Activated naive CD8-positive, alpha-beta T cell treated with anti-CD3 and anti-CD28 coated beads for 36 hours (primary cell): ENCODE measurements around the gene RAP2B. TPM values are rescaled to one million over a fixed set of nuclear protein-coding genes. Genes with fewer than 3 reads are reported as not detected.
"Not testable (repeated sequence)": the region's sequence is repeated elsewhere in the genome, so short reads cannot be mapped to it uniquely, and the experiment has no call there.

ENCODE experiments used
- DNase-seq: peaks from one replicate; pipeline ENCODE4 v3.0.0; 2021
- H3K27ac Mint-ChIP-seq: one replicate; pipeline ENCODE4 v1.8.0; 2022; ENCODE audit warnings: mild to moderate bottlenecking, moderate library complexity, mixed read lengths
- H3K27me3 Mint-ChIP-seq: one replicate; pipeline ENCODE4 v1.8.0; 2022; ENCODE audit warnings: mild to moderate bottlenecking, mixed read lengths
- H3K36me3 Mint-ChIP-seq: one replicate; pipeline ENCODE4 v1.8.0; 2021; ENCODE audit warnings: mild to moderate bottlenecking, mixed read lengths
- H3K4me1 Mint-ChIP-seq: one replicate; pipeline ENCODE4 v1.8.0; 2021; ENCODE audit warnings: mixed read lengths
- H3K4me3 Mint-ChIP-seq: one replicate; pipeline ENCODE4 v1.8.0; 2022; ENCODE audit warnings: mild to moderate bottlenecking, moderate library complexity, mixed read lengths
- H3K9me3 Mint-ChIP-seq: one replicate; pipeline ENCODE4 v1.8.0; 2022; ENCODE audit warnings: mixed read lengths
- total RNA-seq, 2 experiments: library from RNA; stranded (reverse); gene quantifications; one replicate each; pipeline ENCODE4 v1.2.3, GENCODE V29; 2021

Gene RAP2B
- 10 to 100 TPM; 12.4 to 12.7 TPM for total RNA-seq

DNA sequence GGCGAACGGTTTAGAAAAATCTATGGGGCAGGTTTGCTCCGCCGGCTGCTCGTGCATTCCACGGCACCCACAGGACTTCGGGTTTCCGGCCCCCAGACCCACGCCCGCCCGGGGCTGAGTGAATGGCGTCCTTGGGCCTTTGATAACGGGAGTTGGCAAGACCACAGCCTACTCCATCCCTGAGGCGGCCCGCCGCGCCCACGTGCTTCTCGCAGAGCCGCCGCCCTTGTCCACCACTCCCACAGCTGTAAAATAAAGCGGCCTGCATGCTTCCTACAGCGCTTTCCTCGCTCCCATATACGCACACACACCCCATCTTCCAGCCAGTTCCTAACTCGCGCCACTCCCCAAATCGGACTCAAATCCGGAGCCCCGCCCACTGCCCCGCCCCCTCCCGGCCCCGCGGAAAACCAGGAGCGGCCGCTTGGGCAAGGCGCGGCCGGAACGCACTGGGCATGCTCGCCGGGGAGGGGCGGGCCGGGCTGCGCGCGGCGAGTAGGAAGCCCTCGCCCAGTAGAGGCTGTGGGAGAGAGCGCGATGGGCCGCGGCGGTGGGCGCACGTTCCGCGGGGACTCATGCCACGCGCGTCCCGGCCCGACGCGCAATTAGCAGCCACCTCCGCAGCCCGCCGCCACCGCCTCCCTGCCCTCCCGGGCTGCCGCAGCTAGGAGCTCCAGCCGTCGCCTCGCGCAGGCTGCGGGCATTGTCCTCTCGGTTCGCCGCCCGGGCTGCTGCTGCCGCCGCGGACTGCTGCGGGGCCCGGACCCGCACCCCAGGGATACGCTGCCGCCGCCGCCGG, at the start of gene RAP2B:
TSS of gene RAP2B (plus strand) at position 513 of the 799 bp plus-strand sequence. CDS start 468 bp downstream, outside the sequence.
- H3K27me3 Mint-ChIP-seq = no peaks in the 10 kb centered on the region
- H3K27ac Mint-ChIP-seq = peak within 1 kb of the TSS; percentile 95
- DNase-seq = peak; percentile 93
- H3K36me3 Mint-ChIP-seq = peaks cover 13% of the 10 kb centered on the region
- H3K9me3 Mint-ChIP-seq = no peaks in the 10 kb centered on the region
- peak within 1 kb of the TSS; percentile 96 for H3K4me3 Mint-ChIP-seq
- peaks cover 36% of the 10 kb centered on the region for H3K4me1 Mint-ChIP-seq

DNA sequence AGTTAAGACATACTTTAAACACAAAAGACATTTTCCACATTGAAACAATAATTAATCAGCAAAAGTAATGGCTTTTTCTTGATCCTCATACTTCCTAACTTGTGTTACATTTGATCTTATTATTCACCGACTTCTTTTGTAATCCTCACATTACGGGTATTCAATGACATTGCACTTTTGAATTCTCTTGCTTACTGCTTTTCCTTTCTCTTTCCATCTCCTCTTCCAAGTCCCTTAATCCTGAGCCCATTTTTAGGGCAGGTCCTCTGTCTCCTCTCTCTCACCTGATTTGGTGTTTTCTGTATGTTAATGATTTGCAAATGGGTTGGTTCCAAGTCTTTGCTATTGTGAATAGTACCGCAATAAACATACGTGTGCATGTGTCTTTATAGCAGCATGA, 48.5 kb upstream of the RAP2B start:
- DNase-seq = no peak
- no peaks in the 10 kb centered on the region for H3K27me3 Mint-ChIP-seq

DNA sequence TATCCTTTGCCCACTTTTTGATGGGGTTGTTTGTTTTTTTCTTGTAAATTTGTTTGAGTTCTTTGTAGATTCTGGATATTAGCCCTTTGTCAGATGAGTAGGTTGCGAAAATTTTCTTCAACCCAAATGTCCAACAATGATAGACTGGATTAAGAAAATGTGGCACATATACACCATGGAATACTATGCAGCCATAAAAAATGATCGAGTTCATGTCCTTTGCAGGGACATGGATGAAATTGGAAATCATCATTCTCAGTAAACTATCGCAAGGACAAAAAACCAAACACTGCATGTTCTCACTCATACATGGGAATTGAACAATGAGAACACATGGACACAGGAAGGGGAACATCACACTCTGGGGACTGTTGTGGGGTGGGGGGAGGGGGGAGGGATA, 47.8 kb upstream of the RAP2B start:
- DNase-seq = not testable (repeated sequence)

More for the DNA sequence above, 48.5 kb upstream of the RAP2B start:
- Mint-ChIP-seq H3K27ac (no peak overlapping the region), H3K9me3 (no peaks in the 10 kb centered on the region), H3K4me1 (no peaks in the 10 kb centered on the region), H3K36me3 (no peaks in the 10 kb centered on the region), H3K4me3 (no peak overlapping the region)

DNA sequence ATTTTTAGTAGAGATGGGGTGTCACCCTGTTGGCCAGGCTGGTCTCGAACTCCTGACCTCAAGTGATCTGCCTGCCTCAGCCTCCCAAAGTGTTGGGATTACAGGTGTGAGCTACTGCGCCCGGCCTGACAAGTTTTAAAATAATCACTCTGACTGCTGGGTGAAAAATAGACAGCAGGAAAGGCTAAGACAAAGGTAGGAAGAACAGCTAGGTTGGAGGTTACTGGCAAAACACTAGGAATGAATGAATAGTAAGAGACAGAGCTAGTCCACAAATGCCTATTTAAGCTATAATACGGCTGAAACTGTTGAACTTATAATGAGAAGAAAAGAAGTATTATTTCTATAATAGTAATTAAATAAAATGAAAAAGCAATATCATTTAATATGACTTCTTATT, 46.7 kb upstream of the RAP2B start:
- DNase-seq = no peak
- no peaks in the 10 kb centered on the region for H3K27me3 Mint-ChIP-seq
- no peaks in the 10 kb centered on the region for H3K36me3 Mint-ChIP-seq
- no peak overlapping the region for H3K4me3 Mint-ChIP-seq
- H3K9me3 Mint-ChIP-seq = no peaks in the 10 kb centered on the region
- no peak overlapping the region for H3K27ac Mint-ChIP-seq
- H3K4me1 Mint-ChIP-seq = no peaks in the 10 kb centered on the region

More for the DNA sequence above, 47.8 kb upstream of the RAP2B start:
- H3K9me3 Mint-ChIP-seq, H3K4me3 Mint-ChIP-seq, H3K27ac Mint-ChIP-seq, H3K4me1 Mint-ChIP-seq, H3K27me3 Mint-ChIP-seq, H3K36me3 Mint-ChIP-seq: not testable (repeated sequence)

DNA sequence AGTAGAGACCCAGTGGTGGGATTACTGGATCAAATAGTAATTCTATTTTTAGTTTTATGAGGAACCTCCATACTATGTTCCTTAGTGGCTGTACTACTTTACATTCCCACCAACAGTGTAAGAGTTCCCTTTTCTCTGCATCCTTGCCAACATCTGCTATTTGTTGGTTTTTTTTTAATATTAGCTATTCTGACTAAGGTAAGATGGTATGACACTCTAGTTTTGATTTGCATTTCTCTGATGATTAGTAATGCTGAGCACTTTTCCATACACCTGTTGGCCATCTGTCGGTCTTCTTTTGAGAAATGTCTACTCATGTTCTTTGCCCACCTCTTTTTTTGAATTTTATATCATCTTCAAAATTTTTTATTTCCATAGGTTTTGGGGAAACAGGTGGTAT, 34.2 kb upstream of the RAP2B start:
- H3K36me3 Mint-ChIP-seq = peaks cover 1% of the 10 kb centered on the region
- no peaks in the 10 kb centered on the region for H3K27me3 Mint-ChIP-seq
- peaks cover 2% of the 10 kb centered on the region for H3K4me1 Mint-ChIP-seq
- H3K27ac Mint-ChIP-seq = no peak overlapping the region
- no peak overlapping the region for H3K4me3 Mint-ChIP-seq
- peaks cover 7% of the 10 kb centered on the region for H3K9me3 Mint-ChIP-seq
- no peak for DNase-seq

DNA sequence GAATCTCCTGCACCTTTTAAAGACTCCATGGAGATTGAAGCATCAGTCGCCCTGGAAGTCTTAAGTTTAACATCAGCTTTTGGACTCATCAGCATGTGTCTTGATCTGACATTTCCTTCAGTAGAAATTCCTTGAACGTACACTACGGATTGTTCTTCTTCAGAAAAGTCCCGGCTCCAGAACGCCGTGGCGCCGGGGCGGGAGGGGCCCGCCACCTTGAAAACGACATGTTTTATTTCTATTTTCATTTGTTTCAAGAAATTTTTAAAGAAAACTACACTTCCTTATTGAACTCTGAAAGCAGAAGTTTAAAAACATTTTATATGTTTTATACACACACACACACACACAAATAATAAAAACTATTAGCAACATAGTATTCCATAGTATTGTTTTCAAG, 32.6 kb upstream of the RAP2B start:
- Mint-ChIP-seq H3K9me3 (peaks cover 2% of the 10 kb centered on the region), H3K27me3 (no peaks in the 10 kb centered on the region), H3K27ac (no peak overlapping the region), H3K4me1 (peaks cover 2% of the 10 kb centered on the region), H3K36me3 (peaks cover 1% of the 10 kb centered on the region), H3K4me3 (no peak overlapping the region)
- DNase-seq = no peak

DNA sequence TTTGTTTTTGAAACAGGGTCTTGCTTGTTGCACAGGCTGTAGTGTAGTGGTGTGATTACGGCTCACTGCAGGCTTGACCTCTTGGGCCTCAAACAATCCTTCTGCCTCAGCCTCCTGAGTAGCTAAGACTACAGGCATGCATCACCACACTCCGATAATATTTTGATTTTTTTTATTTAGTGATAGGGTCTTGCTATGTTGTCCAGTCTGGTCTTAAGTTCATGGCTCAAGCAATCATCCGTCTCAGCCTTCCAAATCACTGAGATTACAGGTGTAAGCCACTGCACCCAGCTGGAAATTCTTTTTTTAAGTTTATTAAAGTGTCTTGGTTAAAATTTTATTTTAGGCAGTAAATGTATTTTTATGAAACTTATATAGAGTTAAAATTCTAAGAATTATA, 32.2 kb upstream of the RAP2B start:
- no peaks in the 10 kb centered on the region for H3K27me3 Mint-ChIP-seq
- H3K9me3 Mint-ChIP-seq = peaks cover 1% of the 10 kb centered on the region
- H3K4me1 Mint-ChIP-seq = peaks cover 2% of the 10 kb centered on the region
- no peak overlapping the region for H3K4me3 Mint-ChIP-seq
- no peak for DNase-seq
- H3K27ac Mint-ChIP-seq = no peak overlapping the region
- peaks cover 1% of the 10 kb centered on the region for H3K36me3 Mint-ChIP-seq

DNA sequence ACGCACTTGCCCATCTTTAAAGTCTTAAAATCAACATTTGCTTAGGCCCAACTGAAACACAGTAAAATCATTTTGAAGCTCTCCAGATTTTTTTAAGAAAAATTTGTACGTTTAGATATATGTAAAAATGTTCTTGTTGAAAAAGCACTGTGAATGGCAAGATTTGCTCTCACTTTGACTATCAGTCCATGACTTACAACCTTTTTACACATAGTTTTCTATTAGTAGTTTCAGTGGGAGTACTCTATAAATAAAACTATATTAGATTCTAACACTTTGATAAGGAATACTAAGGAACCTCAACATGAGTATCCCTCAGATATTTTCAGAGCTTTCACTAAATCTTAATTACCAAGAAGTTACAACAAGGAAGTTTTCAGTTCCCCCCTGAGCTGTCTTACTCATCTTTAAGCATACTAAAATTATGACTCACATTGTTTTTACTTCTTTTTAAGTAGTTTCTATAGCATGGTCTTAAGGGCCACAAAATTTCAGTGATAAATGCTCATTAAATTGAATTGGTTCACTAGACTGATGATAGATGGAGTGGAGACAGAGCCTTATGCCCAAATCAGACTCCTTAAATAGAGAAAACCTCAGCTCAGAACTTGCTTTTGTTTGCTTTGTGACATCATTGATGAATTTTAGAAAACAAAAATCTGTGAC, 31.6 kb upstream of the RAP2B start:
- no peaks in the 10 kb centered on the region for H3K27me3 Mint-ChIP-seq
- DNase-seq = no peak
- H3K36me3 Mint-ChIP-seq = peaks cover 1% of the 10 kb centered on the region
- H3K4me1 Mint-ChIP-seq = peaks cover 2% of the 10 kb centered on the region
- no peak overlapping the region for H3K4me3 Mint-ChIP-seq
- H3K27ac Mint-ChIP-seq = no peak overlapping the region
- H3K9me3 Mint-ChIP-seq = peaks cover 1% of the 10 kb centered on the region

DNA sequence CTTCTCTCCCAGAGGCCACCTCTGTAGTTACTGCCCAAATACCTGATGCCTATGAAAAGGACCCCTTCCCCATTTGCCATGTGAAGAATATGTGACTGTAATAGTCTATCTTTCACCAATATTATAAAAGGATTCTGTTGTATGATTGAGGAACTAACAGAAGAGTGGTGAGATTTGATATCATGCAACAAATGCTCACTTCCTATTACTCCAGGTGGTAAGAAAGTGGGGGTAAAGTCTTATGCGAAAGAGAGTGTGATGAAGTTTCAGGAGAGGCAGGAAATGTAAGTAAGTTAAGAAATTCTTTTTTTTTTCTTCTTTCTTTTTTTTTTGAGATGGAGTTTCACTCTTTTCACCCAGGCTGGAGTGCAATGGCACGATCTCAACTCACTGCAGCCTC, 24.4 kb upstream of the RAP2B start:
- H3K4me1 Mint-ChIP-seq = peaks cover 21% of the 10 kb centered on the region
- H3K4me3 Mint-ChIP-seq = no peak overlapping the region
- H3K27me3 Mint-ChIP-seq = no peaks in the 10 kb centered on the region
- no peak overlapping the region for H3K27ac Mint-ChIP-seq
- no peaks in the 10 kb centered on the region for H3K36me3 Mint-ChIP-seq
- H3K9me3 Mint-ChIP-seq = no peaks in the 10 kb centered on the region
- DNase-seq = no peak

DNA sequence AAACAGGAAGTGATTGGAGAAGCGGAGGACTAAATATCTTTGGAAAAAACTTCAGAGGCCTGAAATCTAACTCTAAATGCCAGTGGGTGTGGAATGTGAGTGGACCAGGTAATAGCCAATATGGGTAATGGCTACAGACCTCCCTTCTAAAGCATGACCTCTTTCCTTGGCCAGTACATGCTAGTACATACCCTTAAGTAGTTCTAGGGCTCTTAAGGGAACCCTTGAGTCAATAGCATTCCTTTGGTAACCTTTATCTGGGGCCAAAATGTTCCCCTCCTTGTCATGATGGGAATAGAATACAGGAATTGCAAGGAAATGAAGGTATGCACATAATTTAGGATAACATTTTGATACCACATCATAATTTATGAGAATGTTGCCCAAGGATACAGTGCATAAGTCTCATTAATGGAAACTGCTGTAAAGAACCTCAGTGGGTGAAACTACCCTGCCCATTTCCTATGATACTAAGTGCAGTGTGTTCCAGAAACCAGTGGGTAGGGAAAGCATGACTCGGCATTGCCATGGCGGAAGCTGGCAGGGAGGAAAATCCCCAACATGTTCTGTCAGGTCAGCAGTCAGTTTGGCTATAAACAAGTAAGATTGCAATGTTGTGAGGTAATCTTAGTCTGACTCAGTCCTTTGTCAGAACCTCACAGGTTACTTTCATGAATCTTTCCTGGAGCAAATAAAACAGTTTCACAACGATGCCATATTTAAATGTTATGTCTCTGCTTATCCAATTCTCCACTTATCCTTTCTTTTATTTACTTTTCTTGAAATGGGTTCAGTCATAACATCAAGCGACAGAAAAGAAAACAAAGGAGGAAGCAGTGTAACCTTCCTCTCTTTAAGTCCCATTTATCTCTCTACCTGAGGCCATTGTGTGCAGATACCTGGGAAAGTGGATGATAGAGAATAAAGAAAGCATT, 23.5 kb upstream of the RAP2B start:
- Mint-ChIP-seq H3K9me3 (no peaks in the 10 kb centered on the region), H3K4me3 (no peak overlapping the region), H3K27ac (peak overlapping the region; percentile 42), H3K36me3 (no peaks in the 10 kb centered on the region), H3K4me1 (peaks cover 21% of the 10 kb centered on the region), H3K27me3 (no peaks in the 10 kb centered on the region)
- peak; percentile 66 for DNase-seq

DNA sequence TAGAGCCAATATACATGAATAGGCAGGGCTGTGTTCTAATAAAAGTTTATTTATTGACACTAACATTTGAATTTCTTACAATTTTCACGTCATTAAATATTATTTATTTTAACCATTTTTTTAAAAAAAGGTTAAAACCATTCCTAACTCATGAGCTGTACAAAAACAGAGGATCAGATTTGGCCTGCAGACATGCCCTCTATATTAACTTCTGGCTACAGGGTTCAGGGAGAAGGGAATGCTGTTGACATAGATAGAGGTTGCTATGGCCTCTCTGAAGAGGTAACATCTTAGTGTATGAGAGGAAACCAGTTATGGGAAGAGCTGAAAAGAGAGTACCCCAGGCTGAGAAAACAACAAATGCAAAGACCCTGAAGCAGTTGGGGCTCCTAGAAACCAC, 19.1 kb upstream of the RAP2B start:
- H3K27ac Mint-ChIP-seq = no peak overlapping the region
- no peaks in the 10 kb centered on the region for H3K27me3 Mint-ChIP-seq

DNA sequence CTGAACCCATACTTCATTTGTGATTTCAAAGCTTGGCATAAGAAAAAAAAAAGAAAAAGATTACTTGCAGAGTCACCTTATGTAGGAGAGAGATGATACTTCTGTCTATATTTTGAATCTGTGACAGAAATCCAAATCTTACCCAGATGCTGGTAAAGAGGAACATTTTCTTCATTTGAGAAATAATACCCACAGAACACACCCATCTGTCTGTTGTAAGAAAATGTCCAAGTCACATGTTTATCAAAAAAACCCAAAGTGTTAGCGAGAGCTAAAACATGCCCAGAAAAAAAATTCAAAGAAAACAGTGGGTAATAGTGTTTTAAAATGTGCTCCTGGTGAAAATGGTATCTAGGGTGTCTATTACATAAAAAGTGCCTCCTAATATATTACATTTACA, 18.0 kb upstream of the RAP2B start:
- H3K27me3 Mint-ChIP-seq = no peaks in the 10 kb centered on the region
- H3K27ac Mint-ChIP-seq = no peak overlapping the region
- no peak for DNase-seq
- H3K9me3 Mint-ChIP-seq = peaks cover 5% of the 10 kb centered on the region
- H3K36me3 Mint-ChIP-seq = no peaks in the 10 kb centered on the region
- no peak overlapping the region for H3K4me3 Mint-ChIP-seq
- H3K4me1 Mint-ChIP-seq = peaks cover 8% of the 10 kb centered on the region

More for the DNA sequence above, 19.1 kb upstream of the RAP2B start:
- Mint-ChIP-seq H3K4me1 (peaks cover 18% of the 10 kb centered on the region), H3K4me3 (no peak overlapping the region), H3K9me3 (peaks cover 1% of the 10 kb centered on the region), H3K36me3 (no peaks in the 10 kb centered on the region)
- DNase-seq = no peak

DNA sequence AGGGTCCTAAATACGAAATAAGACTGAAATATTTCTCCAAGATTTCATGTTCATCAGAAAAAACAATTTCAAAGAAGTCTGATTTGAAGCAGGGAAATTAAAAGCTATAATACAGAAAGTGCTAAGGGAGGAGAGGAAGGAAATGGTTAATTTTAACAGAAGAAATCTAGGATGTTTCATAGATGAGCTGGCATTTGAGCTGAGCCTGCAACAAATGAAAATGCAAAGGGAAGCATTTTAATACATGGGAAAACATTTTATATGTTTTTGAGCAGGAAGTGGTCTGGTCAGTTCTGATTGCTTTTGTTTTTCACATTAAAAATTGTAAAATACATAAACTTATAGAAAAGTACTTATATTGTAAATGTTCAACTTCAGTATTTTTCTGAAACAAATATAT, 17.2 kb upstream of the RAP2B start:
- H3K27me3 Mint-ChIP-seq = no peaks in the 10 kb centered on the region
- no peak overlapping the region for H3K27ac Mint-ChIP-seq
- peaks cover 5% of the 10 kb centered on the region for H3K9me3 Mint-ChIP-seq
- H3K4me1 Mint-ChIP-seq = peaks cover 6% of the 10 kb centered on the region
- H3K4me3 Mint-ChIP-seq = no peak overlapping the region
- no peak for DNase-seq
- no peaks in the 10 kb centered on the region for H3K36me3 Mint-ChIP-seq

DNA sequence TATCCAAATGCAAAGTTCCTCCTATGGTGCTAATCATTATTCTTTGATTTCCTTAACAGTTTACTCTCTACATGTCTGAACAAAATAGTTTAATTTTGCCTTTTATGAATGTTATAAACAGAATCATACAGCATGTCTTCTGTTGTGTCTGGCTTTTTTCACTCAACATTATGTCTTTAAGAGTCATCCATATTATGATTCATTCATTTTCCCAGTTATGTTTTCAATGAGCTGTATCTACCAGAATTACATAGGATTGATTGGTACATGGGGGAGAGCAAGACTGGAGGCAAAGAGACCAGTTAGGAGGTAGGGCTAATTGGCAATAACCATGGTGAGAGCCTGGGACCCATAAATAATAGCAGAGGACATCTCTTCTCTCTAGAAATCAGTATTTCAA, 16.6 kb upstream of the RAP2B start:
- Mint-ChIP-seq H3K4me3 (no peak overlapping the region), H3K4me1 (peaks cover 4% of the 10 kb centered on the region), H3K27ac (no peak overlapping the region), H3K27me3 (no peaks in the 10 kb centered on the region), H3K36me3 (no peaks in the 10 kb centered on the region), H3K9me3 (peaks cover 5% of the 10 kb centered on the region)
- no peak for DNase-seq
